Left forelimb (tissue), 1 donor: ENCODE data around the gene RAB1A.
"Not testable (repeated sequence)": the region's sequence is repeated elsewhere in the genome, so short reads cannot be mapped to it uniquely, and the experiment has no call there.

ENCODE experiments used
- DNase-seq: peaks from one replicate; pipeline ENCODE4 v3.0.0-alpha.2; 2018; ENCODE audit warnings: low spot score

Gene RAB1A

DNA sequence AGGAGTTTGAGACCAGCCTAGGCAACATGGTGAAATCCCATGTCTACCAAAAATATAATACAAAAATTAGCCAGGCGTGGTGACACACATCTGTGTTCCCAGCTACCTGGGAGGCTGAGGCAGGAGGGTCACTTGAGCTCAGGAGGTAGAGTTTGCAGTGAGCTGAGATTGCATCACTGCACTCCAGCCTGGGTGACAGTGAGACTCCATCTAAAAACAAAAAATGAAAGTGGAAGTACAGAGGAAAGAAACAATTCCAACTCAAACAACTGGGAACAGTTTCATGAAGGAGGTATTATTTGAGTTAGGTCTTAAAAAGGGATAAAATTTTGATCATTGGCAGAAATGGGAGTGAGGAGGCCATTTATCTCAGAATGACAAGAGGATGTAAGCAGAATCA is 6.3 kb upstream of the RAB1A start:
- DNase-seq = no peak

DNA sequence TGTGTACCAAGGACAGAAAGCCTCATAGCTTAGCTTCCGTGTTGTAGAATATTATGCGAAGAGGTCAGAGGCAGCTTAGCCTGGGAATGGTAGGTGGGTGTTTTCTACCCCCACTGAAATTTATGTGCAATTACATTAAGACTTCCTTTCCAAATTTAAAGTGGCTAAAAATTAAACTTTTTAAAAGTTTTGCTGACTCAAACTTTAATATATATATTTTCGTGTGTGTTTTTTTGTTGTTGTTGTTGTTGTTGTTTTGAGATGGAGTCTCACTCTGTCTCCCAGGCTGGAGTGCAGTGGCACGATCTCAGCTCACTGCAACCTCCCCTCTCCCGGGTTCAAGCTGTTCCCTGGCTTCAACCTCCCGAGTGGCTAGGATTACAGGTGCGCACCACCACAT is 4.3 kb upstream of the RAB1A start:
- DNase-seq = no peak

DNA sequence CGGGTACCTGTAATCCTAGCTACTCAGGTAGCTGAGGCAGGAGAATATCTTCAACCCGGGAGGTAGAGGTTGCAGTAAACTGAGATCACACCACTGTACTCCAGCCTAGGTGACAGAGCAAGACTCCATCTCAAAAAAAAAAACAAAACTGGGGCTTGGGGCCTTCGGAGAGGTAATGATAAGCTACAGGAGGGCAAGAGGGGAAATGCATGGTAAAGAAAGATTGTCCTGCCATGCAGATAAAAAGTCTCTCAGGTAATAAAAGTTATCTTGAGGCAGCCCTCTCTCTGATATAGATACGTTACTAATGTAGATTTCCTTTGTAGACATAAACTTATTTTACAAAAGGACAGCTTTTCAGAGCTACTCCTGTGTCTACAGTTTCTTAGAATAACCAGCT is 3.7 kb upstream of the RAB1A start:
- no peak for DNase-seq

DNA sequence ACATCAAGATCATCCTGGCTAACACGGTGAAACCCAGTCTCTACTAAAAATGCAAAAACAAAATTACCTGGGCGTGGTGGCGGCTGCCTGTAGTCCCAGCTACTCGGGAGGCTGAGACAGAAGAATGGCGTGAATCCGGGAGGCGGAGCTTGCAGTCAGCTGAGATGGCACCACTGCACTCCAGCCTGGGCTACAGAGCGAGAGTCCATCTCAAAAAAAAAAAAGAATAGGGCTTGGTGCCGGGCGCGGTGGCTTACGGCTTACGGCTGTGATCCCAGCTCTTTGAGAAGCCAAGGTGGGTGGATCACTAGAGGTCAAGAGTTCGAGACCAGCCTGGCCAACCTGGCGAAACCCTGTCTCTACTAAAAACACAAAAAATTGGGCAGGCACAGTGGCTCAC is 3.0 kb upstream of the RAB1A start:
- not testable (repeated sequence) for DNase-seq

DNA sequence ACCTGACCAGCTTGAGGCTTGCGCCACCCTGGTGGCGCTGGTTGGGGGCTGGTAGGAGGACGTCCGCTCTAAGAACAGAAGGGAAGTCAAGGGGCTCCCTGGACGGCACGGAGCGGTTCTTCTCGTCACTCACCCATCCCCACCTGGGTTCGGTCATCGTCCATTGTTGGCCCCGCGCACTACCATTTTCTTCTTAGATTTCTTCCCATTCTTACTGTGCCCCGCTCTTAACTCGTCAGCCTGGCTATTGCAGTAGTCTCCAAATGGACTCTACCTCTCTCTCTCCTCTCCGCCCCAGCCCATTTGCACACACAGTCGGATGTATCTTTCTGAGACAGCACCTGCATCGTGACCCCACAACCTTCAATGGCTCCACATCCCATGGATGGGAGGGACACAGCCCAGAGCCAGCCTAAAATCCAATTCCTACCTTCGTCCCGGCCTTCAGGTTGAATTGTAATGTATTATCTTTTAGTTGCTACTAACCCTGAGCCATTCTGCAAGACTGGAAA is 814 bp upstream of the RAB1A start:
- DNase-seq = no peak

DNA sequence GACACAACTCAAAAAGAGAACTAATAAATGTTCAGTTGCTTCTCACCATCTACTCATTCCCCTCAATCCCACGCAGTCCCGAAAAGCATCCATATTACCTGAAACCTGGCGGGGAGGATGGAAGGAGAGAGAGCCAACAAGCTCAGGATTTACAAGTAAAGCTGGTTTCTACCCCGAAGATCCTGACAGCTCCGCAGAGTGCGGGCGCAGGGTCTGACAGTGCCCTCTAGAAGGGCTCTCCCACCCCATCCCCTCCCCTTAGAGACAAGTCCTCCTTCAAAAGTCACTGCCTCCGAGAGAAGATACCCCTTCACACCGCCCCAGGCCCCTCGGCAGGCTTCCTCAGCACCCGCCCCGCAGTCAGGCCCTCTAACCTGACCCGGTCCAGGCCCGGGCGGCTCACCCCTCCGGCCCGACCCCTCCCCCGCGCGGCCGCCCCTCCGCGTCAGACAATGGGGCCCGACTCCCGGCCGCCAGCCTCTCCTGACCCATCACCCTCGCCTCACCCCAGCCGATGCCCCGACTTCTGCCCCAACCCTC is 550 bp downstream of the RAB1A start:
- peak; percentile 82 for DNase-seq

DNA sequence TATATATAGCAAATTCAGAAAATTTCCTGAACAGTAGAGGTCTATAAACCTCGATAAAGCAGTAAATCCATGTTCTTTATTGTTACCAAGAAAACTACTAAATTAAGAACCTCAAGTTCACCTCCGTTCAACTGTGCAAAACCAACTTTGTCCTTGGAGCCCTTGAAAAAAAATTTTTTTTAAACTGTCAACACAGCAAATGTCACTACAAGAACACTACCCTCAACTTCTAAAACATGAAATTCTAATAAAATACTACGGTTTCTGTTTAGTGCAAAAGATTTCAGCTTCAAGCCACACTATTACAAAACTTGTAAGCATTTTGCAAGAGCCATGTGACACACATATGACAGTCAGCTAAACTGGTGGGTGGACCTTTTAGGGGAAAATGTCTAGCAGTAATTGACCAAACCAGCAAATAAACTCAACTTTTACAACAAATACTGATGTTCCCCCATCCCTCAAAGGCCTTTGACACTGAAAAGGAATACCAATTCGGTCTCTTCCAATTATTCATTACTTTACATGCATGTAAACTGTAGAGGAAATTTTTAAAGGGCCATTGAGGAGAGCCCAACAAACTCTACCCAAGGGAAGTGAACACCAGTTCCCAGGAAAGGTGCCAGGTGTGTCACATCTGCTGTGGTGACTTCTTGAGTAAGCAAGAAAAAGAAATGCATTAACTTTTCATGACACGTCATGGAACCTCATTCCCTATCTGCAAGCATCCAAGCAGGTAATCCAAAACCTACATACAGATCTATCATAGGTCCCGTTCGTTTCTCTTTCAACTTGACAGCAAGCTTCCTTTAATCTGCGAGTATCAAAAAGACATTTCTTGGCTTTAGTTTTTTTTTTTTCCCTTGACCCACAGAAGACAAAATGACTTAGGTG is 1.4 kb downstream of the RAB1A start:
- no peak for DNase-seq

DNA sequence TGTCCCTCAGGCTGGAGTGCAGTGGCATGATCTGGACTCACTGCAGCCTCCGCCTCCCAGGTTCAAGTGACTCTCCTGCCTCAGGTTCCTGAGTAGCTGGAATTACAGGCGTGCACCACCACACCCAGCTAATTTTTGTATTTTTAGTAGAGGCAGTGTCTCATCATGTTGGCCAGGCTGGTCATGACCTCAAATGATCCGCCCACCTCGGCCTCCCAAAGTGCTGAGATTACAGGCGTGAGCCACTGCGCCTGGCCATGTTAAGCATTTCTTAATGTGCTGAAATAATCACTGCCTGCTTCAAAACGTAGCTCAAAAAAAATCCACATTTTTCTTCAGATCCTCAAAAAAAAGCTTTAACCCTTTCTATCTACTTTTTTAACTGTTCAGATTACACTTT is 4.4 kb downstream of the RAB1A start:
- DNase-seq = not testable (repeated sequence)

DNA sequence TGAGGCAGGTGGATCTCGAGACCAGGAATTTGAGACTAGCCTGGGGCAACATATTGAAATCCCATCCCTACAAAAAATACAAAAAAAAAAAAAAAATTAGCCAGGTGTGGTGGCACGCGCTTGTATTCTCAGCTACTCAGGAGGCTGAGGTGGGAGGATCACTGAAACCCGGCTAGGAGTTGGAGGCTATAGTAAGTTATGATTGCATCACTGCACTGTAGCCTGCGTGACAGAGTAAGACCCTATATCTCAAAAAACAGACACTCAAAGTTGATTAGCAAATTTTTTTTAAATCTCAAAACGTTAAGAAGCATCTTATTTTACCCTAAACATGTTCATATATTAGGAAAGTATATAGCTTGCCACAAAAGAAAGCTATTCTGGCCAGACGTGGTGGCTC is 7.6 kb downstream of the RAB1A start:
- no peak for DNase-seq

DNA sequence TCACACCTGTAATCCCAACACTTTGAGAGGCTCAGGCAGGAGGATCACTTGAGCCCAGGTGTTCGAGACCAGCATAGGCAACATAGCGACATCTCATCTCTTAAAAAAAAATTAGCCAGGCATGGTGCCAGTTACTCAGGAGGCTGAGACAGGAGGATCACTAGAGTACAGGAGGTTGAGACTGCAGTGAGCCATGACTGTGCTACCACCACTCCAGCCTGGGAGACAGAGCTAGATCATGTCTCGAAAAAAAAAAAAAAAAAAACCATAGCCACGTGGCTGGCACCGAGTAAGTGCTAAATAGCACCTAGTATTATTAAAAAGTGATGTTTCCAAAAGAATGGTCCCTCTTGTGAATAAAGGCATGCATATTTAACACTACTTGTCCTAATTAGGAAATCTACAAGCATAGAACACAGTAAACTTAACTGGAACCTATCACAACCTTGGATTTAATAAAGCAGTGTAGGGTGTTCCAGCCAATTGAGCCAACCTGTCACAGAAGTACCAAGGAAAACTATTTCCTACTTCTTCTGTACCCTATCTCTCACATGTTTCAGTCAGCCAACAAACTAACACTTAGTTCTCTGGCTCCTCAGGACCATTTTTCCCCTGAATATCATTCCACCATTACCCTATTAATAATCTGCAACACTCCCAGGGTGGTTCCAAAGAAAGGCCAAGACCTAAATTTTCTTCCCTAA is 8.8 kb downstream of the RAB1A start:
- DNase-seq = no peak

DNA sequence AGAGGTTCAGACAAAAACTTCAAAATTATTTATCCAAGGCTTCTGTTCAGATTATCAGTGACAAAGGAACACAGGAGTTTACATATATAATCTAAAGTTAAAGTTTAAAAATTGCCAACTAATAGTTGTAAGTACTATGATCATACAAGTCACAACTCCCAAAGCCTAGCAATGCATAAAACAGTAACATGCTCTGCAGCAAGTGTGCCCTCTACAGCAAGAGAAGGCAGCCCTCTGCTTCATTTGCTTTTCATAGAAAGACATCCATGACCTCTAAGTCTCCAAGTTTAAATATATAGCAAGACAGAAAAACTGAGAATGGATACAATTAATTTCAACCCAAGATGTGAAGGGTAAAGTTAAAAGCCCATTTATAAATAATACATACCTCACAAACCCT is 13.3 kb downstream of the RAB1A start:
- DNase-seq = no peak

DNA sequence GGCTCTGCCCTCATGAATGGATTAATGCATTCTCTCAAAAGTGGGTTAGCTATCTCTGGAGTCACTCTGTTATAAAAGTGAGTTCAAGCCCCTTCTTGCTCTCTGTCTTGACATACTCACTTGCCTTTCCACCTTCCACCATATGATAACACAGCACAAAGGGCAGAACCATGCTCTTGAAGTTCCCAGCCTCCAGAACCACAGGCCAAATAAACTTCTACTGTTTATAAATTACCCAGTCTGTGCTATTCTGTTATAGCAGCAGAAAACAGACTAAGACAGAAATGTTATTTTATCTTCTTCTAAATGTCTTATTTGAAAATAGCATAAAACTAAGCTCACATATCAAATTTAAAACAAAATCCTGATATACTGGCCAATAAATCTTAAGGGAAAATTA is 15.0 kb downstream of the RAB1A start:
- DNase-seq = no peak

DNA sequence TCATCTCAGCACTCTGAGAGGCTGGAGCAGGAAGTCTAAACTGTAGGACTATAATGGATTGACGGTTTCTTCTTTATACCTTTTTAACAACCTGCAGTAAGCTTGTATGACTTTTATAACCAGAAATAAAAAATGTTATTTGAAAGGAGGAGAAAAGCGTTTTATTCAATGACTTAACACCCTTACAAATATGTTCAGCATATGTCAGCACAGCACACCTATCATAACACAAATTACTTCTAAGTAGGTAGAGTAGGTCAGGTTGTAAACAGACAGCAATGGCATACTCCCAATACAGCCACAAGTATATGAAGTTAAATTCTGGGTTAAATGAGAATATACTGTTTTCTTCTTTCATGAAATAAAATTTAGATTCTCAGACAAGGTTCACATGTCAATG is 16.1 kb downstream of the RAB1A start:
- DNase-seq = no peak

DNA sequence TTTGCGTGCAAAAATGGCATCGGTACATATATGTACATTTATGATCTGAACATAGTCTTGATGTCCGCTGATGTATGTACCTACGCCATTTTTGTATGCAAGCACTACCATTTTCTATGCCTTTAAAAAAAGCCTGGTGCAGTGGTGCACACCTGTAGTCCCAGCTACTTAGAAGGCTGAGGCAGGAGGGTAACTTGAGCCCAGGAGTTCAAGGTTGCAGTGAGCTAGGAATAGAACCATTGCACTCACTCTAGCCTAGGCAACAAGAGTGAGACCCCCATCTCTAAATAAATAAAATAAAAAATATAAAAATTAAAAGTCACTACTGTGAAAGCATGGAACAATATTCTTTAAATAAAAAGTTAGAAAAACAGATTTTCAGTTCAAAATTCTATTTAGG is 16.7 kb downstream of the RAB1A start:
- no peak for DNase-seq

DNA sequence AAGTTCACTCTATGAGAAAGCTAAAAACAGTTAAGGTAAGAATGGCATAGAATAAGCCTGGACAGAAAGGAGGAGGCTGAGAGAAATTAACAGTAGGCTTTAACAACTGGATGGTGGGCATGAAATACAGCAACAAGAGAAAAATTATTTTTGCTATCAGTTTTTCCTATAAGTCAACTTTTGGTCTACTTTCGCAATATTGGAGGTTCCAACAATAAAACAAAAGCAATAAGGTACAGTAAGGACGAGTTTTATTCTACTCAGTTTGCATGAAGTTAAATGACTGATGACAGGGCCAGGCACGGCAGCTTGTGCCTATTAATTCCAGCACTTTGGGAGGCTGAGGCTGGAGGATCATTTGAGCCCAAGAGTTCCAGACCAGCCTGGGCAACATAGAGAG is 17.3 kb downstream of the RAB1A start:
- DNase-seq = no peak

DNA sequence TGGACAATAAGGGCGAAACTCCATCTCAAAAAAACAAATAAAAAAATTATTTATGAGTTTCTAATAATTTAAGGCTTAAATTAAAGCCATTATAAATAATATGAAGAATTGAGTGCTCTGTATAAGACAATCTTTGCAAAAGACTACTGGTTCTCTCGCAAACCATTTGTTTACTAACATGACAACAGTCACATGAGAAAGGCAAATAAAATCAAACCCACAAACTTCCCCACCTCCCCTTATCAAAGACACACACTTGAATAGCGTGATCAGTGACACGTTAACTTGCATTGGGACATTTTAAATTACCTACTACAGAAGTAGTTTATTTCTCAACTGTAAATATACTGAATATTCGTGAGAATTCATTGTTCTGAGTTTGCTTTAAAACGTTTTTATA is 21.1 kb downstream of the RAB1A start:
- no peak for DNase-seq

DNA sequence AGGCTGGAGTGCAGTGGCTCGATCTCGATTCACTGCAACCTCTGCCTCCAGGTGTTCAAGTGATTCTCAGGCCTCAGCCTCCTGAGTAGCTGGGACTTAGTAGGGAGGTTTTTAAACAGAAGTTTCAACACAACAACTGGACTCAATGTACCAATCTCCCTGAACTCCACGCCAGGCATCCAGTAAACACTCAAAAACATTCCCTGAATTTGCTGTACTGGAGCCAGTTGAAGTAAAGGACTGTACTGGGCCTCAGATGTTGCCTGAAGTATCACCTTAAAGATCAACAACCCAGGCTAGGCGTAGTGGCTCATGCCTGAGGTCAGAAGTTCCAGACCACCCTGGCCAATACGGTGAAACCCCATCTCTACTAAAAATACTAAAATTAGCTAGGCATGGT is 22.4 kb downstream of the RAB1A start:
- DNase-seq = no peak

DNA sequence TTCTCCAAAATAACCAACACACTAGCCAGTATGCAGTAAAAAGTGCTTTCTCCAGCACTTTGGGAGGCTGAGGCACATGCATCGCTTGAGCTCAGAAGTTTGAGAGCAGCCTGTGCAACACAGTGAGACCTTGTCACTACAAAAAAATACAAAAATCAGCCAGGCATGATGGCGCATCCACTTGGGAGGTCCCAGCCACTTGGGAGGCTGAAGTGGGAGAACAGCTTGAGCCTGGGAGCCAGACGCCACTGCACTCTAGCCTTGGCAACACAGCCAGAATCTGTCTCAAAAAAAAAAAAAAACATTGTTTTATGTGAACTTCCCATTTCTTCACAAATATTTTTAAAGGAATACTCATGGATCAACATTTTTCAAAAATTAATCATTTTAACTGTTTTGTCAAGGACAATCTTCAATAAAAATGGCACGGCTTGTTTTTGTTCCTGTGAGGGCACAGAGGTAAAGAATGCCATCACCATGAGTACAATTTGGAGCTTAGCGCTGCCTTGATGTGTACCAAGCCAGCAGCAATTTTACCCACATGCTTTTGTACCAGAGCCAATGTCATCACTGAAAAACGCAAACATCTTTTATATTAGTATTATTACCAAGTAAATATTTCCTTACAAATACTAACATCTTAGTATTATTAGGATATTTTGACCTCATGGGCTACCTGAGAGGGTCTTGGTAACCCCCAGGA is 26.7 kb downstream of the RAB1A start:
- no peak for DNase-seq

DNA sequence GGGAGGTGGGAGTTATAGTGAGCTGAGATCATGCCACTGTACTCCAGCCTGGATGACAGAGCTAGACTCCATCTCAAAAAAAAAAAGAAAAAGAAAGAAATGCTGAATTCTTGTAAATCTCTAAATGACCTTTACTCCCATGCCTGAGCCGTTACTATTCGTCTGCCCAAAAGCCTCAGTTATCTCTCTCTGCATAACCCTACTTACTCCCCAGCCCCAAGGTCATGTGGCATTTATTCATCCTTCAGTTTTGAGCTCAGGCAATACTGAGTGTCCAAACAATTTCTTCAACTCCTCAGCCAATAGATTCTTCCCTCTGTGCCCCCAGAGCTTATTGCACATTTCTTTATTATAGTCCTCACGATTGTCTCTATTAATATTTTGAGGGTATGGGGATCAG is 28.8 kb downstream of the RAB1A start:
- no peak for DNase-seq

DNA sequence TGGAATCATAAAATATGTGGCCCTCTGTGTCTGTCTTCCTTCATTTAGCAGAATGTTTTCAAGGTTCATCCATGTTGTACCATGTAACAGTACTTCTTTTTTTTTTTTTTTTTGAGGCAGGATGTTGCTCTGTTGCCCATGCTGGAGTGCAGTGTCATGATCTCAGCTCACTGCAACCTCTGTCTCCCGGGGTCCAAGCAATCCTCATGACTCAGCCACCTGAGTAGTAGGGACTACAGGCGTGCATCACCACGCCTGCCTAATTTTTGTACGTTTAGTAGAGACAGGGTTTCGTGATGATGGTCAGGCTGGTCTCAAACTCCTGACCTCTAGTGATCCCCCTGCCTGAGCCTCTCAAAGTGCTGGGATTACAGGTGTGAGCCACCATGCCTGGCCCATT is 31.2 kb downstream of the RAB1A start:
- no peak for DNase-seq

DNA sequence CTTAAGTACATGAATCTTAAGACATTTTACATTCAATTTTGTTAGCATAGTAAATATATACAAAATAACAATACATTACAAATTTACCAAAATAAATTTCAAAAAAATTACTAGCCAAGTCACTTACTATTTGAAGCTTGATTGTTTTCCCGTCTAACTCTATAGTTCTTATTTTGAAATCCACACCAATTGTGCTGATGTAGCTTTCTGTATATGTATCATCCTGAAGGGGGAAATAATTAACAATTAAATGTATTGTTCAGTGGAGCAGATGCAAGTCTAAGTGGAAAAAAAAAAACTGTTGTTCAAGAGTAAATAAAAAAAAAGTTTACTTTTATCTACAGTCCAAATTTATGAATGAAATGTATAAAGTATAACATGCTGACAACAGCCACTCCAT is 32.1 kb downstream of the RAB1A start:
- no peak for DNase-seq

DNA sequence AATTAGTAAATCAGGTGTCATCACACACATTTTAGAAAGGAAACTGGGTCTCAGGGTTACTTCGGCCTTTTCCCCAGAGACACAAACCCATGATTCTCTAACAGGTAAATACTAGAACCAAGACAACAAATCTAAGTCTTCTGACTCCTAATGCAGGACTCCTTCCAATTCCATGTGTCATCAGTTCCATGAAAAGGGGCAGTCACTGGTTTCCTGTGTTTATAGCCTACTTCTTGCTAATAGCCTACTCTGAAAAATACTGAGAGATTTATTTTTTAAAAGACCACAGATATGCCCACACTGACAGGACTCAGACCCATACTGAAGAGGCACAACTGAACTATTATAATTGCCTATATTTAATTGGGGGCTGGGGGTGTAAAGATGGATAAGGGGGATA is 33.0 kb downstream of the RAB1A start:
- DNase-seq = no peak

DNA sequence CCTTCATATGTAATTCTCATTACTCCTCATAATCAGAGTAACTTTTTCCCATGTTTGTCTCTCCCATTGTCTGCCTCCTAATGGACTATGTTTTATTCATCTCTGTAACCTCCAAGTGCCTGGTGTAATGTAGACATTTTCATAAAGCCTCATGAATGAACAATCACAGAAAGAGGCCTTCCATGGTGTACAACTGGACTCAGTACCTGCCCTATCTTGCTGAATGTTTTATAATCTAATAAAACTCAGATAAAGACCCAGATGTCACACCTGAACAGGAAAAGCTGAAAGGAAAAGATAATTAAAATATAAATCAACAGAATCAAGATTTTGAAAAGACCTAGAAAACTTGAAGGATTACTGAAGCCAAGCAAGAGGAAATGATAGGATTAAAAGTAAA is 36.7 kb downstream of the RAB1A start:
- DNase-seq = no peak
